ENCODE measurements around the gene WFDC1.

DNA sequence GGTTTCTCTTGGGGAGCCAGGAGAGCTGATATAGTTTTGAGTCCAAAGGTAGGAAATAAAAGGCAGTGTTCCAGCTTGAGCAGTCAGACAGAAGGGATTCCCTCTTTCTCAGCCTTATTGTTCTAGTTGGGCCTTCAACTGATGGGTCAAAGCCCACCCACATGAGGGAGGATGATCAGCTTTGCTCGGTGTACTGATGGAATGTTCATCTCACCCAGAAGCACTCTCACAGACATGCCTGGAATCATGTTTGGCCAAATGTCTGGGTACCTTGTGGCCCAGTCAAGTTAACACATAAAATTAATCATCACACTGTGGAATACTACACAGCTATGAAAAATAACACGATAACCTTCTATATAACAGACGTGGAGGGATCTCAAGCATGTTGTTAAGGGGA, 31.7 kb upstream of the WFDC1 start:
- TF ChIP-seq, protein P1, sequence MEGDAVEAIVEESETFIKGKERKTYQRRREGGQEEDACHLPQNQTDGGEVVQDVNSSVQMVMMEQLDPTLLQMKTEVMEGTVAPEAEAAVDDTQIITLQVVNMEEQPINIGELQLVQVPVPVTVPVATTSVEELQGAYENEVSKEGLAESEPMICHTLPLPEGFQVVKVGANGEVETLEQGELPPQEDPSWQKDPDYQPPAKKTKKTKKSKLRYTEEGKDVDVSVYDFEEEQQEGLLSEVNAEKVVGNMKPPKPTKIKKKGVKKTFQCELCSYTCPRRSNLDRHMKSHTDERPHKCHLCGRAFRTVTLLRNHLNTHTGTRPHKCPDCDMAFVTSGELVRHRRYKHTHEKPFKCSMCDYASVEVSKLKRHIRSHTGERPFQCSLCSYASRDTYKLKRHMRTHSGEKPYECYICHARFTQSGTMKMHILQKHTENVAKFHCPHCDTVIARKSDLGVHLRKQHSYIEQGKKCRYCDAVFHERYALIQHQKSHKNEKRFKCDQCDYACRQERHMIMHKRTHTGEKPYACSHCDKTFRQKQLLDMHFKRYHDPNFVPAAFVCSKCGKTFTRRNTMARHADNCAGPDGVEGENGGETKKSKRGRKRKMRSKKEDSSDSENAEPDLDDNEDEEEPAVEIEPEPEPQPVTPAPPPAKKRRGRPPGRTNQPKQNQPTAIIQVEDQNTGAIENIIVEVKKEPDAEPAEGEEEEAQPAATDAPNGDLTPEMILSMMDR (IDR thresholded peaks at IDR 0.05; ENCODE audit: insufficient read depth, low read depth, low read length), result no peak
- TF ChIP-seq EZH2 (IDR thresholded peaks at IDR 0.05; ENCODE audit: insufficient read depth, low read length), result no peak

Data from astrocyte (in vitro differentiated cells and primary cell).